ENCODE measurements around the gene OR51B2. TPM values are rescaled to one million over a fixed set of nuclear protein-coding genes. Genes with fewer than 3 reads are reported as not detected.

Gene OR51B2
- total RNA-seq, 1 experiment from 2014 or later: not detected

- Mint-ChIP-seq H3K9me3 (no peaks in the 10 kb centered on the region), H3K27me3 (ENCODE audit: low read depth) (no peaks in the 10 kb centered on the region), H3K4me3 (no peak overlapping the region; a peak in 1 of 5 replicates), H3K36me3 (ENCODE audit: insufficient read depth in 1 of 3, low read depth in 3 of 3) (no peaks in the 10 kb centered on the region), H3K27ac (no peak overlapping the region), H3K4me1 (peaks cover 14 to 15% of the 10 kb centered on the region in 2 experiments)
- H3K56ac ChIP-seq (ENCODE audit: insufficient read length, low read depth, low read length): no peak overlapping the region
- no peak overlapping the region for H3T11ph ChIP-seq (ENCODE audit: low read length)
- H2BK120ac ChIP-seq (ENCODE audit: low read depth, low read length, poor library complexity, severe bottlenecking): no peak overlapping the region
- H3K18ac ChIP-seq (ENCODE audit: insufficient read length, low read depth, low read length): no peak overlapping the region
- H3K9me3 ChIP-seq (ENCODE audit: control insufficient read depth, low read depth, low read length): no peaks in the 10 kb centered on the region
- H3K23ac ChIP-seq (ENCODE audit: insufficient read length, low read depth, low read length): no peak overlapping the region
- no peaks in the 10 kb centered on the region for H4K20me1 ChIP-seq (ENCODE audit: control insufficient read depth, insufficient read depth, insufficient read length)
- no peaks in the 10 kb centered on the region for H3K27me3 ChIP-seq (ENCODE audit: insufficient read depth, low read length)
- H2BK5ac ChIP-seq (ENCODE audit: insufficient read length, low read length): no peak overlapping the region
- H3K27ac ChIP-seq (ENCODE audit: insufficient read length, low read depth, low read length): no peak overlapping the region
- H2AK5ac ChIP-seq (ENCODE audit: insufficient read length, low read length): no peak overlapping the region
- no peak overlapping the region for H2AFZ ChIP-seq (ENCODE audit: low read length)
- H3K79me1 ChIP-seq (ENCODE audit: insufficient read depth, low read depth, low read length, poor library complexity, severe bottlenecking): no peaks in the 10 kb centered on the region
- whole genome bisulfite sequencing (ENCODE audit: extremely low coverage, insufficient read length, low lambda C conversion rate): no CpG with 5 or more reads among the region's 1 CpG
- H3K4ac ChIP-seq (ENCODE audit: low read depth, low read length): no peak overlapping the region
- no peak overlapping the region for H3K14ac ChIP-seq (ENCODE audit: insufficient read depth, low read length)
- no peak overlapping the region for H4K91ac ChIP-seq (ENCODE audit: insufficient read length, low read depth, low read length)
- H4K8ac ChIP-seq (replicated peaks; ENCODE audit: insufficient read length, low read depth, low read length): no peak overlapping the region
- H3K4me1 ChIP-seq (ENCODE audit: insufficient read depth, low read length): peaks cover 7% of the 10 kb centered on the region; the same call in 1 of the 2 replicates
- no peaks in the 10 kb centered on the region for H3K23me2 ChIP-seq (ENCODE audit: insufficient read length, low read depth, low read length, poor library complexity, severe bottlenecking)
- no peaks in the 10 kb centered on the region for H3K79me2 ChIP-seq (ENCODE audit: insufficient read depth, low read length)
- H2BK20ac ChIP-seq (ENCODE audit: low read depth, low read length, poor library complexity, severe bottlenecking): no peak overlapping the region
- H2BK15ac ChIP-seq (ENCODE audit: low read depth, low read length): no peak overlapping the region
- no peak overlapping the region for H4K5ac ChIP-seq (ENCODE audit: insufficient read length, low read depth, low read length)
- no peak overlapping the region for H3K9ac ChIP-seq (ENCODE audit: extremely low read depth, insufficient read length, low read length)
- DNase-seq: no peak
- TF ChIP-seq, protein P1, sequence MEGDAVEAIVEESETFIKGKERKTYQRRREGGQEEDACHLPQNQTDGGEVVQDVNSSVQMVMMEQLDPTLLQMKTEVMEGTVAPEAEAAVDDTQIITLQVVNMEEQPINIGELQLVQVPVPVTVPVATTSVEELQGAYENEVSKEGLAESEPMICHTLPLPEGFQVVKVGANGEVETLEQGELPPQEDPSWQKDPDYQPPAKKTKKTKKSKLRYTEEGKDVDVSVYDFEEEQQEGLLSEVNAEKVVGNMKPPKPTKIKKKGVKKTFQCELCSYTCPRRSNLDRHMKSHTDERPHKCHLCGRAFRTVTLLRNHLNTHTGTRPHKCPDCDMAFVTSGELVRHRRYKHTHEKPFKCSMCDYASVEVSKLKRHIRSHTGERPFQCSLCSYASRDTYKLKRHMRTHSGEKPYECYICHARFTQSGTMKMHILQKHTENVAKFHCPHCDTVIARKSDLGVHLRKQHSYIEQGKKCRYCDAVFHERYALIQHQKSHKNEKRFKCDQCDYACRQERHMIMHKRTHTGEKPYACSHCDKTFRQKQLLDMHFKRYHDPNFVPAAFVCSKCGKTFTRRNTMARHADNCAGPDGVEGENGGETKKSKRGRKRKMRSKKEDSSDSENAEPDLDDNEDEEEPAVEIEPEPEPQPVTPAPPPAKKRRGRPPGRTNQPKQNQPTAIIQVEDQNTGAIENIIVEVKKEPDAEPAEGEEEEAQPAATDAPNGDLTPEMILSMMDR (conservative IDR thresholded peaks at IDR 0.05): no peak
- no peak overlapping the region for H2BK12ac ChIP-seq (ENCODE audit: insufficient read length, low read depth, low read length)
- H3K4me2 ChIP-seq (ENCODE audit: insufficient read depth, insufficient read length, low read length): no peak overlapping the region
Observed at GRCh38 chr11:5349550-5349949, 25.5 kb upstream of the OR51B2 start.
